ENCODE data around the gene SLC2A13.
A peak's percentile ranks its signal among the peaks of the same experiment; 100 is the strongest.

SLC2A13 gene

DNA sequence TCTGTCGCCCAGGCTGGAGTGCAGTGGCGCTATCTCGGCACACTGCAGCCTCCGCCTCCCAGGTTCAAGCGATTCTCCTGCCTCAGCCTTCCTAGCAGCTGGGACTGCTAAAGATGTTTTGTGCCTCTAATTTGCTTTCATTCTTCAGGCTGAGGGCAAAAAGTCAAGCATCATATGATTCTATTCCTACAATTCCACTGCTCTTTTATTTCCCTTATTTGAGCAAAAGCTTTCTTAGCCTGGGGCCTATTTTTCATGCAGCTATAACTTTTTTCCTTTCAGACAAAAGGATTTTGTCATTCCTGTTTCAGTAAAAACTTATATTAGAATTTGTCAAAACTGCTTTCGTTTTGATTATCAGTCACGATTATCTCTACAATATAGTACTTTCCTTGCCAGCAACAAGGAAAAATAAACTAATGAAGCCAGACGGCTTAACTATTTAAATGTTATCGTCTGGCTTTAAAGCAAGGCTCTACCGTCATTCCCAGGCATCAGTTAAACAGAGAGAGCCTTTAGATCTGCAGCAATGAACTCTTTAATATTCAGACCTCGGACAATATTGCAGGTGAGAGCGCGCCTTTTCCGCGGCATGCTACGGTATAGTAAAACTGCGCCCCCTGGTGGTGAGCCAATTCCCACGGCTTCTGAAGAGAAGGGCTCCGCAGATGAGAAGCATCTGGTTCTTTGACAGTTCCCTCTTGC lies 1.4 kb upstream of the SLC2A13 start:
- Histone ChIP-seq H3K36me3 (ENCODE audit: control insufficient read depth in 2 of 2, insufficient read depth in 1 of 2, low read length in 2 of 2) (no peaks in the 10 kb centered on the region), H3K4me3 (ENCODE audit: low read depth, low read length) (no peak overlapping the region), H3K4me1 (ENCODE audit: control insufficient read depth, insufficient read depth, low read length) (peaks cover 7% of the 10 kb centered on the region; the same call in 1 of the 2 replicates), H3K9me3 (ENCODE audit: control insufficient read depth, insufficient read depth, low read depth, low read length) (no peaks in the 10 kb centered on the region), H3K27ac (ENCODE audit: extremely low read depth, low read depth, low read length) (no peak overlapping the region)
- ChIA-PET CTCF (interaction anchor here (0.6 to 3.6 kb wide), 31 partner anchors 10 to 558 kb away, joined by 3 to 43 read pairs (median 4); no protein-coding TSS in a partner anchor), POLR2A (no interaction called here)
- 0 out of 2 replicates have a peak, but pooled peaks have one; percentile 22 for TF ChIP-seq ZBTB20 (tag by site-specific recombination; IDR thresholded peaks at IDR 0.05)
- peak; percentile 76 for TF ChIP-seq ZNF654 (tag by site-specific recombination; IDR thresholded peaks at IDR 0.05; ENCODE audit: low read depth)
- TF ChIP-seq ZBTB1 (tag by site-specific recombination; IDR thresholded peaks at IDR 0.05) = no peak
- TF ChIP-seq ZBTB17 (tag by site-specific recombination; IDR thresholded peaks at IDR 0.05) = peak; percentile 54; the same call in 1 of the 2 replicates
- TF ChIP-seq ZNF24 (tag by site-specific recombination; IDR thresholded peaks at IDR 0.05) = no peak
- 0 out of 2 replicates have a peak, but pooled peaks have one; percentile 62 for TF ChIP-seq ZSCAN30 (tag by site-specific recombination; IDR thresholded peaks at IDR 0.05)
- peak; percentile 72; the same call in 1 of the 2 replicates for TF ChIP-seq PRDM1 (tag by site-specific recombination; IDR thresholded peaks at IDR 0.05)
- TF ChIP-seq ZNF335 (tag by site-specific recombination; conservative IDR thresholded peaks at IDR 0.05) = peak; percentile 50
- TF ChIP-seq ZNF529 (tag by site-specific recombination; IDR thresholded peaks at IDR 0.05; ENCODE audit: insufficient replicate concordance) = peak; percentile 12
- peak; percentile 91 for TF ChIP-seq ZNF660 (tag by site-specific recombination; IDR thresholded peaks at IDR 0.05)
- TF ChIP-seq, protein P1, sequence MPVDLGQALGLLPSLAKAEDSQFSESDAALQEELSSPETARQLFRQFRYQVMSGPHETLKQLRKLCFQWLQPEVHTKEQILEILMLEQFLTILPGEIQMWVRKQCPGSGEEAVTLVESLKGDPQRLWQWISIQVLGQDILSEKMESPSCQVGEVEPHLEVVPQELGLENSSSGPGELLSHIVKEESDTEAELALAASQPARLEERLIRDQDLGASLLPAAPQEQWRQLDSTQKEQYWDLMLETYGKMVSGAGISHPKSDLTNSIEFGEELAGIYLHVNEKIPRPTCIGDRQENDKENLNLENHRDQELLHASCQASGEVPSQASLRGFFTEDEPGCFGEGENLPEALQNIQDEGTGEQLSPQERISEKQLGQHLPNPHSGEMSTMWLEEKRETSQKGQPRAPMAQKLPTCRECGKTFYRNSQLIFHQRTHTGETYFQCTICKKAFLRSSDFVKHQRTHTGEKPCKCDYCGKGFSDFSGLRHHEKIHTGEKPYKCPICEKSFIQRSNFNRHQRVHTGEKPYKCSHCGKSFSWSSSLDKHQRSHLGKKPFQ (tag by site-specific recombination; IDR thresholded peaks at IDR 0.05) = no peak
- TF ChIP-seq SP7 (tag by site-specific recombination; IDR thresholded peaks at IDR 0.05) = peak; percentile 22; the same call in 1 of the 2 replicates
- no peak for TF ChIP-seq HOXC10 (CRISPR knock-in tag; IDR thresholded peaks at IDR 0.05)
- TF ChIP-seq, protein P2, sequence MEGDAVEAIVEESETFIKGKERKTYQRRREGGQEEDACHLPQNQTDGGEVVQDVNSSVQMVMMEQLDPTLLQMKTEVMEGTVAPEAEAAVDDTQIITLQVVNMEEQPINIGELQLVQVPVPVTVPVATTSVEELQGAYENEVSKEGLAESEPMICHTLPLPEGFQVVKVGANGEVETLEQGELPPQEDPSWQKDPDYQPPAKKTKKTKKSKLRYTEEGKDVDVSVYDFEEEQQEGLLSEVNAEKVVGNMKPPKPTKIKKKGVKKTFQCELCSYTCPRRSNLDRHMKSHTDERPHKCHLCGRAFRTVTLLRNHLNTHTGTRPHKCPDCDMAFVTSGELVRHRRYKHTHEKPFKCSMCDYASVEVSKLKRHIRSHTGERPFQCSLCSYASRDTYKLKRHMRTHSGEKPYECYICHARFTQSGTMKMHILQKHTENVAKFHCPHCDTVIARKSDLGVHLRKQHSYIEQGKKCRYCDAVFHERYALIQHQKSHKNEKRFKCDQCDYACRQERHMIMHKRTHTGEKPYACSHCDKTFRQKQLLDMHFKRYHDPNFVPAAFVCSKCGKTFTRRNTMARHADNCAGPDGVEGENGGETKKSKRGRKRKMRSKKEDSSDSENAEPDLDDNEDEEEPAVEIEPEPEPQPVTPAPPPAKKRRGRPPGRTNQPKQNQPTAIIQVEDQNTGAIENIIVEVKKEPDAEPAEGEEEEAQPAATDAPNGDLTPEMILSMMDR (tag by site-specific recombination; IDR thresholded peaks at IDR 0.05) = peak; percentile 63
- 0 out of 2 replicates have a peak, but pooled peaks have one; percentile 25 for TF ChIP-seq ZNF394 (tag by site-specific recombination; IDR thresholded peaks at IDR 0.05; ENCODE audit: borderline replicate concordance)
- TF ChIP-seq FEZF1 (tag by site-specific recombination; IDR thresholded peaks at IDR 0.05) = peak; percentile 34
- TF ChIP-seq, protein P3, sequence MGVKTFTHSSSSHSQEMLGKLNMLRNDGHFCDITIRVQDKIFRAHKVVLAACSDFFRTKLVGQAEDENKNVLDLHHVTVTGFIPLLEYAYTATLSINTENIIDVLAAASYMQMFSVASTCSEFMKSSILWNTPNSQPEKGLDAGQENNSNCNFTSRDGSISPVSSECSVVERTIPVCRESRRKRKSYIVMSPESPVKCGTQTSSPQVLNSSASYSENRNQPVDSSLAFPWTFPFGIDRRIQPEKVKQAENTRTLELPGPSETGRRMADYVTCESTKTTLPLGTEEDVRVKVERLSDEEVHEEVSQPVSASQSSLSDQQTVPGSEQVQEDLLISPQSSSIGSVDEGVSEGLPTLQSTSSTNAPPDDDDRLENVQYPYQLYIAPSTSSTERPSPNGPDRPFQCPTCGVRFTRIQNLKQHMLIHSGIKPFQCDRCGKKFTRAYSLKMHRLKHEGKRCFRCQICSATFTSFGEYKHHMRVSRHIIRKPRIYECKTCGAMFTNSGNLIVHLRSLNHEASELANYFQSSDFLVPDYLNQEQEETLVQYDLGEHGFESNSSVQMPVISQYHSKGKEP (tag by site-specific recombination; IDR thresholded peaks at IDR 0.05) = peak; percentile 73; the same call in 1 of the 2 replicates
- TF ChIP-seq ZNF664 (tag by site-specific recombination; IDR thresholded peaks at IDR 0.05) = no peak
- TF ChIP-seq, protein P4, sequence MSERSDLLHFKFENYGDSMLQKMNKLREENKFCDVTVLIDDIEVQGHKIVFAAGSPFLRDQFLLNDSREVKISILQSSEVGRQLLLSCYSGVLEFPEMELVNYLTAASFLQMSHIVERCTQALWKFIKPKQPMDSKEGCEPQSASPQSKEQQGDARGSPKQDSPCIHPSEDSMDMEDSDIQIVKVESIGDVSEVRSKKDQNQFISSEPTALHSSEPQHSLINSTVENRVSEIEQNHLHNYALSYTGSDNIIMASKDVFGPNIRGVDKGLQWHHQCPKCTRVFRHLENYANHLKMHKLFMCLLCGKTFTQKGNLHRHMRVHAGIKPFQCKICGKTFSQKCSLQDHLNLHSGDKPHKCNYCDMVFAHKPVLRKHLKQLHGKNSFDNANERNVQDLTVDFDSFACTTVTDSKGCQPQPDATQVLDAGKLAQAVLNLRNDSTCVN (tag by site-specific recombination; optimal IDR thresholded peaks at IDR 0.05) = peak; percentile 27
- no peak for TF ChIP-seq ZNF768 (tag by site-specific recombination; IDR thresholded peaks at IDR 0.05)
- TF ChIP-seq, protein P5, sequence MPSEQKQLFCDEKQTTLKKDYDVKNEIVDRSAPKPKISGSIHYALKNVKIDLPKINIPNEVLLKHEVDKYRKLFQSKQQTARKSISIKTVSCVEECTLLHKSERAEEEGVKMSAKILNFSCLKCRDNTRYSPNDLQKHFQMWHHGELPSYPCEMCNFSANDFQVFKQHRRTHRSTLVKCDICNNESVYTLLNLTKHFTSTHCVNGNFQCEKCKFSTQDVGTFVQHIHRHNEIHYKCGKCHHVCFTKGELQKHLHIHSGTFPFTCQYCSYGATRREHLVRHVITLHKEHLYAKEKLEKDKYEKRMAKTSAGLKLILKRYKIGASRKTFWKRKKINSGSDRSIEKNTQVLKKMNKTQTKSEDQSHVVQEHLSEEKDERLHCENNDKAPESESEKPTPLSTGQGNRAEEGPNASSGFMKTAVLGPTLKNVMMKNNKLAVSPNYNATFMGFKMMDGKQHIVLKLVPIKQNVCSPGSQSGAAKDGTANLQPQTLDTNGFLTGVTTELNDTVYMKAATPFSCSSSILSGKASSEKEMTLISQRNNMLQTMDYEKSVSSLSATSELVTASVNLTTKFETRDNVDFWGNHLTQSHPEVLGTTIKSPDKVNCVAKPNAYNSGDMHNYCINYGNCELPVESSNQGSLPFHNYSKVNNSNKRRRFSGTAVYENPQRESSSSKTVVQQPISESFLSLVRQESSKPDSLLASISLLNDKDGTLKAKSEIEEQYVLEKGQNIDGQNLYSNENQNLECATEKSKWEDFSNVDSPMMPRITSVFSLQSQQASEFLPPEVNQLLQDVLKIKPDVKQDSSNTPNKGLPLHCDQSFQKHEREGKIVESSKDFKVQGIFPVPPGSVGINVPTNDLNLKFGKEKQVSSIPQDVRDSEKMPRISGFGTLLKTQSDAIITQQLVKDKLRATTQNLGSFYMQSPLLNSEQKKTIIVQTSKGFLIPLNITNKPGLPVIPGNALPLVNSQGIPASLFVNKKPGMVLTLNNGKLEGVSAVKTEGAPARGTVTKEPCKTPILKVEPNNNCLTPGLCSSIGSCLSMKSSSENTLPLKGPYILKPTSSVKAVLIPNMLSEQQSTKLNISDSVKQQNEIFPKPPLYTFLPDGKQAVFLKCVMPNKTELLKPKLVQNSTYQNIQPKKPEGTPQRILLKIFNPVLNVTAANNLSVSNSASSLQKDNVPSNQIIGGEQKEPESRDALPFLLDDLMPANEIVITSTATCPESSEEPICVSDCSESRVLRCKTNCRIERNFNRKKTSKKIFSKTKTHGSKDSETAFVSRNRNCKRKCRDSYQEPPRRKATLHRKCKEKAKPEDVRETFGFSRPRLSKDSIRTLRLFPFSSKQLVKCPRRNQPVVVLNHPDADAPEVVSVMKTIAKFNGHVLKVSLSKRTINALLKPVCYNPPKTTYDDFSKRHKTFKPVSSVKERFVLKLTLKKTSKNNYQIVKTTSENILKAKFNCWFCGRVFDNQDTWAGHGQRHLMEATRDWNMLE (tag by site-specific recombination; conservative IDR thresholded peaks at IDR 0.05; ENCODE audit: low read depth) = 0 out of 2 replicates have a peak, but pooled peaks have one; percentile 17
- TF ChIP-seq, protein P6, sequence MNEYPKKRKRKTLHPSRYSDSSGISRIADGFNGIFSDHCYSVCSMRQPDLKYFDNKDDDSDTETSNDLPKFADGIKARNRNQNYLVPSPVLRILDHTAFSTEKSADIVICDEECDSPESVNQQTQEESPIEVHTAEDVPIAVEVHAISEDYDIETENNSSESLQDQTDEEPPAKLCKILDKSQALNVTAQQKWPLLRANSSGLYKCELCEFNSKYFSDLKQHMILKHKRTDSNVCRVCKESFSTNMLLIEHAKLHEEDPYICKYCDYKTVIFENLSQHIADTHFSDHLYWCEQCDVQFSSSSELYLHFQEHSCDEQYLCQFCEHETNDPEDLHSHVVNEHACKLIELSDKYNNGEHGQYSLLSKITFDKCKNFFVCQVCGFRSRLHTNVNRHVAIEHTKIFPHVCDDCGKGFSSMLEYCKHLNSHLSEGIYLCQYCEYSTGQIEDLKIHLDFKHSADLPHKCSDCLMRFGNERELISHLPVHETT (tag by site-specific recombination; IDR thresholded peaks at IDR 0.05) = no peak
- peak; percentile 91; the same call in 1 of the 2 replicates for TF ChIP-seq ZNF561 (tag by site-specific recombination; IDR thresholded peaks at IDR 0.05; ENCODE audit: borderline replicate concordance)
- 0 out of 2 replicates have a peak, but pooled peaks have one; percentile 22 for TF ChIP-seq ZNF596 (tag by site-specific recombination; IDR thresholded peaks at IDR 0.05)

Measured in HEK293 (cell line).